Gastrocnemius medialis (tissue), 4 donors: ENCODE measurements around the gene TWIST2. TPM values are rescaled to one million over a fixed set of nuclear protein-coding genes. Genes with fewer than 3 reads are reported as not detected.

Experiments used
- ATAC-seq, 2 donors: fragments of 150-250 bp; one replicate each; pipeline ENCODE4 v1.9.1; 2016
- DNase-seq, 2 donors: peaks; one replicate each; pipeline ENCODE4 v3.0.0-alpha.2; 2019
- H3K27ac ChIP-seq, 4 donors: fragments of 200-600 bp; sonication (generic); 1 replicate in 1 of 4; 2 replicates in 3 of 4; pipeline ENCODE4 v1.5.1; 2016 to 2018; ENCODE audit warnings: mild to moderate bottlenecking in 2 of 4, moderate library complexity in 1 of 4
- H3K27me3 ChIP-seq, 3 donors: fragments of 200-600 bp; sonication (generic) in 2 of 3; 1 replicate in 1 of 3; 2 replicates in 2 of 3; pipeline versions ENCODE4 v1.5.1 to v1.6.0; 2016 to 2019; ENCODE audit warnings: mild to moderate bottlenecking in 1 of 3, moderate library complexity in 1 of 3
- H3K36me3 ChIP-seq, 2 donors: fragments of 200-600 bp; sonication (generic) in 1 of 2; one replicate each; pipeline ENCODE4 v1.5.1; 2017 to 2018
- H3K4me1 ChIP-seq, 2 donors: fragments of 200-600 bp; sonication (generic) in 1 of 2; one replicate each; pipeline ENCODE4 v1.5.1; 2016 to 2017; ENCODE audit warnings: mild to moderate bottlenecking in 2 of 2
- H3K4me3 ChIP-seq, 4 donors: fragments of 200-600 bp; sonication (generic) in 3 of 4; 1 replicate in 1 of 4; 2 replicates in 3 of 4; pipeline ENCODE4 v1.5.1; 2016 to 2019; ENCODE audit warnings: mild to moderate bottlenecking in 2 of 4
- H3K9me3 ChIP-seq, 3 donors: fragments of 200-600 bp; sonication (generic) in 2 of 3; 1 replicate in 1 of 3; 2 replicates in 2 of 3; pipeline ENCODE4 v1.5.1; 2016 to 2019
- POLR2A ChIP-seq, 2 donors: fragments of 450-650 bp; IDR thresholded peaks; one replicate each; pipeline ENCODE4 v1.6.1; 2017; ENCODE audit warnings: antibody characterized with exemption in 2 of 2, mild to moderate bottlenecking in 2 of 2, moderate library complexity in 2 of 2
- in situ Hi-C, 4 donors: fragments of 200-750 bp; cut with MboI; loops; one replicate each; pipeline versions ENCODE4 v1.15.0 to v1.8.0; 2017; ENCODE audit warnings: low sequenced_read_pairs in 4 of 4
- intact Hi-C: fragments of 100-400 bp; cut with DNase I; formaldehyde crosslinking; loops from one replicate; pipeline ENCODE4 v1.15.1; 2023; ENCODE audit warnings: low total_unique reads
- total RNA-seq, 4 donors: library from RNA; depleted of rRNA; stranded (reverse); fragments of >200 nt; gene quantifications; one replicate each; pipeline versions ENCODE4 v1.1.0 to v1.2.3, GENCODE V29; 2016
- TF ChIP-seq, protein P1 (sequence below), 5 experiments: fragments of 450-650 bp in 3 of 5; fragments of 200-600 bp in 2 of 5; sonication (generic) in 2 of 5; IDR thresholded peaks in 4 of 5; conservative IDR thresholded peaks in 1 of 5; 1 replicate in 4 of 5; 2 replicates in 1 of 5; pipeline ENCODE4 v1.5.1; 2016 to 2019; ENCODE audit warnings: antibody characterized with exemption in 5 of 5, mild to moderate bottlenecking in 3 of 5, moderate library complexity in 3 of 5

Gene TWIST2
- total RNA-seq, 4 donors from 2014 or later = 1.9 to 9.3 (median 2.2) TPM

DNA sequence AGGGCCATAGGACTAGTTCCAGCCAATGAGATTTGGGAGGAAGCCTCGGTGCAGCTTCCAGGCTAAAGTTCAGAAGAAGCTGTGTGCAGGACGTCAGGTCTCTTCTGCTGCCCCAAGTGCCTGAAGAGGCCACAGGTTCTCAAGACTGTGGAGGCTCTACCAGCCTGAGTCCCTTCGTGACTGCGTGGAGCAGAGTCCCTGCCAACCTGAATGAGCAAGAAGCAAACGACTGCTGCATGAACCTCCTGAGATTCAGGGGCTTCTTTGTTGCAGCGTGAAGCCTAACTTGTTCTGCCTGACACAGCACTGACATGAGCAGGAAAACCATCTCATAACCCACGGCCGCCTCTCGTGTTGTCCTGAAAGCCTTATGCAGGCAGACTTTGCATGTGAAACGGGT, 39.7 kb downstream of the TWIST2 start:
- TF ChIP-seq, protein P1, sequence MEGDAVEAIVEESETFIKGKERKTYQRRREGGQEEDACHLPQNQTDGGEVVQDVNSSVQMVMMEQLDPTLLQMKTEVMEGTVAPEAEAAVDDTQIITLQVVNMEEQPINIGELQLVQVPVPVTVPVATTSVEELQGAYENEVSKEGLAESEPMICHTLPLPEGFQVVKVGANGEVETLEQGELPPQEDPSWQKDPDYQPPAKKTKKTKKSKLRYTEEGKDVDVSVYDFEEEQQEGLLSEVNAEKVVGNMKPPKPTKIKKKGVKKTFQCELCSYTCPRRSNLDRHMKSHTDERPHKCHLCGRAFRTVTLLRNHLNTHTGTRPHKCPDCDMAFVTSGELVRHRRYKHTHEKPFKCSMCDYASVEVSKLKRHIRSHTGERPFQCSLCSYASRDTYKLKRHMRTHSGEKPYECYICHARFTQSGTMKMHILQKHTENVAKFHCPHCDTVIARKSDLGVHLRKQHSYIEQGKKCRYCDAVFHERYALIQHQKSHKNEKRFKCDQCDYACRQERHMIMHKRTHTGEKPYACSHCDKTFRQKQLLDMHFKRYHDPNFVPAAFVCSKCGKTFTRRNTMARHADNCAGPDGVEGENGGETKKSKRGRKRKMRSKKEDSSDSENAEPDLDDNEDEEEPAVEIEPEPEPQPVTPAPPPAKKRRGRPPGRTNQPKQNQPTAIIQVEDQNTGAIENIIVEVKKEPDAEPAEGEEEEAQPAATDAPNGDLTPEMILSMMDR (IDR thresholded peaks at IDR 0.05 in 4 of 5, conservative IDR thresholded peaks at IDR 0.05 in 1 of 5) = no peak
- Histone ChIP-seq H3K4me3 (no peak overlapping the region), H3K9me3 (no peaks in the 10 kb centered on the region), H3K27ac (no peak overlapping the region), H3K27me3 (peaks cover 0 to 9% (median 5%) of the 10 kb centered on the region in 3 donors), H3K4me1 (no peaks in the 10 kb centered on the region), H3K36me3 (no peaks in the 10 kb centered on the region)
- ATAC-seq (no peak), DNase-seq (no peak)
- intact Hi-C loops = no loop called here
- in situ Hi-C loops = no loop called here

DNA sequence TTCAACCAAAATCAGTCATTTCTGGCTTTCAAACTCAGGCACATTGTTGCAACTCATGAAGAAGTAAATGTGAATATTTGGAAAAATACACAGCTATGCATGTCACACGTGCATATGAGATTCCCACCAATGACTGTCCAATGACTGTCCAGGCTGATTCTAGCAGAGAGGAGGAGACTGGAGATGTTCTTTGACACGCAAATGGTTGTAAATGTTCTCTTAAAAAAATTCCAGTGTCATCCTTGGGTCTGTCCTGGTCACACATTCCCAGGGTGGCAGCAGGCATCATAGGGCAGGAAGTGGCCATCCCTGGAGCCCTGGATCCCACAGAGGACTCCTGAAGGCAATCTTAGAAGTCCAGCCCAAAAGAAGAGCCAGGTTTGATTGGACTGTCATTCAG, 40.9 kb downstream of the TWIST2 start:
- peaks cover 0 to 5% (median 3%) of the 10 kb centered on the region in 3 donors for H3K27me3 ChIP-seq
- no peak for DNase-seq
- H3K4me1 ChIP-seq = no peaks in the 10 kb centered on the region
- no peak overlapping the region for H3K4me3 ChIP-seq
- in situ Hi-C loops (no loop called here), intact Hi-C loops (no loop called here)
- H3K9me3 ChIP-seq = no peaks in the 10 kb centered on the region
- H3K36me3 ChIP-seq = no peaks in the 10 kb centered on the region
- no peak overlapping the region for H3K27ac ChIP-seq
- no peak for TF ChIP-seq POLR2A (IDR thresholded peaks at IDR 0.05)
- TF ChIP-seq, protein P1 (IDR thresholded peaks at IDR 0.05 in 4 of 5, conservative IDR thresholded peaks at IDR 0.05 in 1 of 5) = no peak
- no peak for ATAC-seq

DNA sequence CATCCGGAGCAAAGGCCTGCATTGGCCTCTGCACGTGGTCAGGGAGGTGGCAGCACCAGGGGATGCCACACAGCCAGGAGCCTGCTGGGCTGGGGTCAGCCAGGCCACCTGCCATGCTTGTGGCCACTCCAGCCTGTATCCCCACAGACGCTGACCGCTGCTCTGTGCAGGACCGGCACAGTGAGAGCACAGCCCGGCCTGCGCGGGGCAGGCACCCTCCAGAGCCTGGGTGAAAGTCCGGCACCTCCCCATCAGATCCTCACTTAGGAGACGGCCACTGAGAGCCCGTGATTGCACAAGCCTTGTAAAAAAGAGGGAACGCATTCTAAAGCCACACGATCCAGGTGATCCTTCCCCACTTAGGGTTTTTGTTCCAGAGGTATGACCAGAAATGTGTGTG, 42.2 kb downstream of the TWIST2 start:
- in situ Hi-C loops = no loop called here
- DNase-seq (no peak), ATAC-seq (no peak)

DNA sequence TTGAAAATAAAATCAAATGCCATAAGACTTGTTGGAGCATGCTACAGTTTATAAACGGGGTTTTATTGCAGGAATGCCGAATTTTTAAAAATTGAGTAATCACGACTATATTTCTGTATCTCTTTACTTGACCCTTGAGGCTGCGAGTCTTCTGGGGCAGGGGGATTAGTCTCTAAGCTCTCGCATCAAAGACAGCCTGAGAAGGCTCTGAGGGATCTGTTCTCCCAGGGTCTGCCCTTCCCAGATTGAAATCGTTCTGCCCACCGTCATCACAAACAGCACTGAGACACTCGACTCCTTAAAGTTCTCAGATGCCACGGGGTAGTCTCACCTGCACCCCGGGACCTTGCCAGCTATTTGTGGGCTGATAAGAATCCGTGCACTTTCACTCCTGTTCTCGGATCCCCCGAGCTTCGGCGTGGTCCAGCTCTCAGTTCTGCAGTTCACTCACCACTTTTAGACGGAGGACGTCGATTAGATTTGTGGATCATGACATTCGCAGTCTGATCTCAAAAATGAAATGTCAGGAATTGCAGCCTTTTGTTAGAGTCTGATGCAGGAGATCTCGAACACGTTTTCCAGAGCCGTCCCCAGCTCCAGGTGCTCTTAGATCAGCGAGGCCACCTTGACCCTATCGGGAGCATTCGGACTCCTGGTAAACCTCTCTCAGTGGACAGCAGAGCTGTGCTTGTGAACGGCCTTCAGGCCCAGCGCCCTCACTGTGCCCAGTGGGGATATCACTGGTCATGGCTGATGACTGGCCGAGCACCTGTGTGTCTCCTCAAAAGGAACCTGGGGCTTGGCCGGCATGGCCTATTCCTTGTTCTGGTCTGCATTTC, 43.0 kb downstream of the TWIST2 start:
- TF ChIP-seq POLR2A (IDR thresholded peaks at IDR 0.05) = no peak
- TF ChIP-seq, protein P1 (IDR thresholded peaks at IDR 0.05 in 4 of 5, conservative IDR thresholded peaks at IDR 0.05 in 1 of 5) = no peak
- no peak for ATAC-seq
- H3K27ac ChIP-seq = no peak overlapping the region
- H3K36me3 ChIP-seq = no peaks in the 10 kb centered on the region
- no peaks in the 10 kb centered on the region for H3K9me3 ChIP-seq
- in situ Hi-C loops (no loop called here), intact Hi-C loops (no loop called here)
- no peak overlapping the region for H3K4me3 ChIP-seq
- no peak for DNase-seq
- no peaks in the 10 kb centered on the region for H3K4me1 ChIP-seq
- H3K27me3 ChIP-seq = no peaks in the 10 kb centered on the region

More for the DNA sequence above, 42.2 kb downstream of the TWIST2 start:
- intact Hi-C loops = no loop called here
- Histone ChIP-seq H3K4me3 (no peak overlapping the region), H3K36me3 (no peaks in the 10 kb centered on the region), H3K27ac (no peak overlapping the region), H3K27me3 (no peaks in the 10 kb centered on the region), H3K9me3 (no peaks in the 10 kb centered on the region), H3K4me1 (no peaks in the 10 kb centered on the region)
- TF ChIP-seq, protein P1 (IDR thresholded peaks at IDR 0.05 in 4 of 5, conservative IDR thresholded peaks at IDR 0.05 in 1 of 5) = no peak
- TF ChIP-seq POLR2A (IDR thresholded peaks at IDR 0.05) = no peak
